ENCODE data around the gene VEZT.

Gene VEZT

DNA sequence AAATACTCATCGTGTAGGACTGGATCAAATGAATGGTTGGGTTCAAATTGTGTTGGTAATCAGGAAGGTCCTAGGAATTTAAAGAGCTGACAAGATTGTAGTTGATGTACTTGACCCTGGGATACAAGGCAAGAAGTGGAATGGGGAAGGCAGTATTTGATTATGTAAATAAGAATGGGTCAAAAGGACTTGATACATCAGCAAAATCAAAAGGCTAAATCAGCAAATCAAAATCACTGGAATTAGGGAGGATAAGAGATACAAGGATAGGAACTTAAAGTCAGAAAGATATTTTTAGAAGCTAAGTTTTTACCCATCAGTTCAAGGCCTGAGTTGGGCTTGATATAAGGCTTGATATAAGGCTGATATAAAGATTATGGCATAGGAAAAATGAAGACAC is 65.8 kb downstream of the VEZT start:
- Histone ChIP-seq H3K4me1 (ENCODE audit: insufficient read depth, low read length, poor library complexity, severe bottlenecking) (peaks cover 6% of the 10 kb centered on the region), H3K4me2 (ENCODE audit: low read depth, low read length, poor library complexity, severe bottlenecking) (no peak overlapping the region), H3K36me3 (ENCODE audit: insufficient read depth, low read length) (peaks cover 68% of the 10 kb centered on the region), H3K9me2 (replicated peaks; ENCODE audit: low read depth, low read length) (no peaks in the 10 kb centered on the region), H3K4me3 (ENCODE audit: low read length, poor library complexity, severe bottlenecking) (no peak overlapping the region), H4K20me1 (ENCODE audit: insufficient read depth, low read length, poor library complexity, severe bottlenecking) (no peaks in the 10 kb centered on the region), H3K9ac (ENCODE audit: low read depth, low read length, poor library complexity, severe bottlenecking) (no peak overlapping the region), H3K9me3 (ENCODE audit: insufficient read depth, low read depth, low read length) (no peaks in the 10 kb centered on the region), H3K27me3 (ENCODE audit: insufficient read depth, low read length, poor library complexity, severe bottlenecking) (no peaks in the 10 kb centered on the region), H3K79me2 (ENCODE audit: insufficient read depth, low read length) (no peaks in the 10 kb centered on the region), H2AFZ (ENCODE audit: low read length) (no peak overlapping the region), H3F3A (ENCODE audit: low read depth) (no peaks in the 10 kb centered on the region)
- TF ChIP-seq, protein P1, sequence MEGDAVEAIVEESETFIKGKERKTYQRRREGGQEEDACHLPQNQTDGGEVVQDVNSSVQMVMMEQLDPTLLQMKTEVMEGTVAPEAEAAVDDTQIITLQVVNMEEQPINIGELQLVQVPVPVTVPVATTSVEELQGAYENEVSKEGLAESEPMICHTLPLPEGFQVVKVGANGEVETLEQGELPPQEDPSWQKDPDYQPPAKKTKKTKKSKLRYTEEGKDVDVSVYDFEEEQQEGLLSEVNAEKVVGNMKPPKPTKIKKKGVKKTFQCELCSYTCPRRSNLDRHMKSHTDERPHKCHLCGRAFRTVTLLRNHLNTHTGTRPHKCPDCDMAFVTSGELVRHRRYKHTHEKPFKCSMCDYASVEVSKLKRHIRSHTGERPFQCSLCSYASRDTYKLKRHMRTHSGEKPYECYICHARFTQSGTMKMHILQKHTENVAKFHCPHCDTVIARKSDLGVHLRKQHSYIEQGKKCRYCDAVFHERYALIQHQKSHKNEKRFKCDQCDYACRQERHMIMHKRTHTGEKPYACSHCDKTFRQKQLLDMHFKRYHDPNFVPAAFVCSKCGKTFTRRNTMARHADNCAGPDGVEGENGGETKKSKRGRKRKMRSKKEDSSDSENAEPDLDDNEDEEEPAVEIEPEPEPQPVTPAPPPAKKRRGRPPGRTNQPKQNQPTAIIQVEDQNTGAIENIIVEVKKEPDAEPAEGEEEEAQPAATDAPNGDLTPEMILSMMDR (conservative IDR thresholded peaks at IDR 0.05; ENCODE audit: low read length), result no peak
- TF ChIP-seq EZH2phosphoT487 (IDR thresholded peaks at IDR 0.05; ENCODE audit: borderline replicate concordance), result no peak

DNA sequence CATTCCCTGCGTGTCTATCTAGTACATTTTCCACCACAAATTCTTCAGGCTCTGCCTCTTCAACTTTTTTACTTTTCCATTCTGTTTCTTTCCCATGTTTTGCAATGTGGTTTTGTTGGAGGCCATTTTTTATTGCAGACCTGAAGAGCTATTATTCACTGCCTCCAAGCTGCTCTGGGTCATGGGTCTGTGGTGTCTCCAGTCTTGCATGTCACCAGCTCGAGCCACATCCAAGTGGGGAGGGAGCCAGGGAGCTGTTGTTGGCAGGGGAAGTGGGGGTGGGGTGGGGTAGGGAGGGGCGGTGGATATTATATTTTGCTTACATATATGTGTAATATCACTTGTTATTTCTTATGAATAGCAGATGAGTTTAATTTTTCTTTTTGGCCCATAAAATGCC is 69.1 kb downstream of the VEZT start:
- no peaks in the 10 kb centered on the region for H3K79me2 ChIP-seq (ENCODE audit: insufficient read depth, low read length)
- no peaks in the 10 kb centered on the region for H3K4me1 ChIP-seq (ENCODE audit: insufficient read depth, low read length, poor library complexity, severe bottlenecking)
- no peaks in the 10 kb centered on the region for H4K20me1 ChIP-seq (ENCODE audit: insufficient read depth, low read length, poor library complexity, severe bottlenecking)
- H3K9me3 ChIP-seq (ENCODE audit: insufficient read depth, low read depth, low read length), result no peaks in the 10 kb centered on the region
- no peak overlapping the region for H3K4me2 ChIP-seq (ENCODE audit: low read depth, low read length, poor library complexity, severe bottlenecking)
- TF ChIP-seq, protein P1 (conservative IDR thresholded peaks at IDR 0.05; ENCODE audit: low read length), result no peak
- TF ChIP-seq EZH2phosphoT487 (IDR thresholded peaks at IDR 0.05; ENCODE audit: borderline replicate concordance), result no peak
- H3K9ac ChIP-seq (ENCODE audit: low read depth, low read length, poor library complexity, severe bottlenecking), result no peak overlapping the region
- H3K27me3 ChIP-seq (ENCODE audit: insufficient read depth, low read length, poor library complexity, severe bottlenecking), result no peaks in the 10 kb centered on the region
- peaks cover 71% of the 10 kb centered on the region for H3K36me3 ChIP-seq (ENCODE audit: insufficient read depth, low read length)
- H3K9me2 ChIP-seq (replicated peaks; ENCODE audit: low read depth, low read length), result no peaks in the 10 kb centered on the region
- H2AFZ ChIP-seq (ENCODE audit: low read length), result no peak overlapping the region
- H3F3A ChIP-seq (ENCODE audit: low read depth), result no peaks in the 10 kb centered on the region
- H3K4me3 ChIP-seq (ENCODE audit: low read length, poor library complexity, severe bottlenecking), result no peak overlapping the region

DNA sequence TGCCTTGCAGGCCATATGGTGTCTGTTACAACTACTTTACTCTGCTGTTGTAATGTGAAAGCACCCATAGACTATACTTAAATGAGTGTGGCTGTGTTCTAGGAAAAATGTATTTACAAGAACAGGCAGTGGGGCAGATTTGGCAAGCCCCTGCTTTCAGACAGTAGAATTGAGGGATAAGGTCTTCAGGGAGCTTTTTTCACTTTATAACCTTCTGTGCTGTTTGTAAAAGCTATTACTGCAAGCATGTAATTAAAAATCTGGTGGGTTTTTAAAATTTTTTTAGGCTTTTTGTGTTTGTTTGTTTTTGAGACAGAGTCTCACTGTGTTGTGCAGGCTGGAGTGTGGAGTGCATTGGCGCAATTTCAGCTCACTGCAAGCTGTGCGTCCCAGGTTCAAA is 73.9 kb downstream of the VEZT start:
- peaks cover 74% of the 10 kb centered on the region; the same call in 1 of the 2 replicates for H3K36me3 ChIP-seq (ENCODE audit: insufficient read depth, low read length)
- no peaks in the 10 kb centered on the region for H4K20me1 ChIP-seq (ENCODE audit: insufficient read depth, low read length, poor library complexity, severe bottlenecking)

More for the DNA sequence above, 73.9 kb downstream of the VEZT start:
- no peak overlapping the region for H3K9ac ChIP-seq (ENCODE audit: low read depth, low read length, poor library complexity, severe bottlenecking)
- no peak overlapping the region for H3K4me2 ChIP-seq (ENCODE audit: low read depth, low read length, poor library complexity, severe bottlenecking)
- no peaks in the 10 kb centered on the region for H3K27me3 ChIP-seq (ENCODE audit: insufficient read depth, low read length, poor library complexity, severe bottlenecking)
- no peaks in the 10 kb centered on the region for H3K4me1 ChIP-seq (ENCODE audit: insufficient read depth, low read length, poor library complexity, severe bottlenecking)
- H3K9me3 ChIP-seq (ENCODE audit: insufficient read depth, low read depth, low read length), result no peaks in the 10 kb centered on the region
- TF ChIP-seq, protein P1 (conservative IDR thresholded peaks at IDR 0.05; ENCODE audit: low read length), result no peak
- TF ChIP-seq EZH2phosphoT487 (IDR thresholded peaks at IDR 0.05; ENCODE audit: borderline replicate concordance), result no peak
- no peak overlapping the region for H3K4me3 ChIP-seq (ENCODE audit: low read length, poor library complexity, severe bottlenecking)
- H3K79me2 ChIP-seq (ENCODE audit: insufficient read depth, low read length), result no peaks in the 10 kb centered on the region
- H3K9me2 ChIP-seq (replicated peaks; ENCODE audit: low read depth, low read length), result no peaks in the 10 kb centered on the region
- no peak overlapping the region for H2AFZ ChIP-seq (ENCODE audit: low read length)
- no peaks in the 10 kb centered on the region for H3F3A ChIP-seq (ENCODE audit: low read depth)
